Uterus (tissue), 4 donors: ENCODE data around the gene PDCD1. TPM values are rescaled to one million over a fixed set of nuclear protein-coding genes. Genes with fewer than 3 reads are reported as not detected.

ENCODE experiments used
- DNase-seq, 2 donors: peaks; one replicate each; pipeline ENCODE4 v3.0.0-alpha.2; 2019 to 2020
- H3K27ac ChIP-seq, 2 donors: fragments of 200-600 bp; sonication (generic); 1 replicate in 1 of 2; 2 replicates in 1 of 2; pipeline ENCODE4 v1.5.1; 2016 to 2018
- H3K27me3 ChIP-seq, 2 donors: fragments of 200-600 bp; sonication (generic); one replicate each; pipeline ENCODE4 v1.5.1; 2018 to 2019; ENCODE audit warnings: control low read depth in 1 of 2
- H3K36me3 ChIP-seq, 2 donors: fragments of 200-600 bp; sonication (generic); one replicate each; pipeline ENCODE4 v1.5.1; 2019; ENCODE audit warnings: control low read depth in 1 of 2
- H3K4me1 ChIP-seq, 2 donors: fragments of 200-600 bp; sonication (generic); one replicate each; pipeline ENCODE4 v1.5.1; 2018 to 2019; ENCODE audit warnings: control low read depth in 1 of 2
- H3K4me3 ChIP-seq, 2 donors: fragments of 200-600 bp; sonication (generic); 1 replicate in 1 of 2; 2 replicates in 1 of 2; pipeline ENCODE4 v1.5.1; 2018 to 2019; ENCODE audit warnings: mild to moderate bottlenecking in 1 of 2
- H3K9me3 ChIP-seq, 2 donors: fragments of 200-600 bp; sonication (generic); one replicate each; pipeline ENCODE4 v1.5.1; 2019; ENCODE audit warnings: control low read depth in 1 of 2
- CTCF ChIP-seq, 4 experiments: fragments of 200-600 bp in 2 of 4; fragments of 450-650 bp in 2 of 4; sonication (generic) in 2 of 4; IDR thresholded peaks; one replicate each; pipeline ENCODE4 v1.5.1; 2016 to 2019; ENCODE audit warnings: antibody characterized with exemption in 4 of 4, mild to moderate bottlenecking in 2 of 4, moderate library complexity in 1 of 4
- POLR2A ChIP-seq, 2 donors: fragments of 450-650 bp; IDR thresholded peaks; one replicate each; pipeline ENCODE4 v1.6.1; 2016; ENCODE audit warnings: antibody characterized with exemption in 2 of 2, mild to moderate bottlenecking in 1 of 2, moderate library complexity in 1 of 2
- intact Hi-C: fragments of 100-400 bp; cut with DNase I; formaldehyde crosslinking; loops from one replicate; pipeline ENCODE4 v1.15.1; 2023; ENCODE audit warnings: low total_unique reads
- total RNA-seq, 4 donors: library from RNA; depleted of rRNA in 3 of 4; stranded (reverse); fragments of >200 nt in 3 of 4; gene quantifications; one replicate each; pipeline versions ENCODE4 v1.1.0 to v1.2.4, GENCODE V29; 2014 to 2023
- donor health status: DM: yes; HTN: yes; CAD: no.

PDCD1 gene
- total RNA-seq, 4 donors from 2014 or later: 0.21 TPM; not detected in 3

- intact Hi-C loops: no loop called here
- H3K27me3 ChIP-seq: no peaks in the 10 kb centered on the region
- H3K4me1 ChIP-seq: peaks cover 0 to 5% of the 10 kb centered on the region in 2 donors
- no peak overlapping the region for H3K27ac ChIP-seq
- TF ChIP-seq POLR2A (IDR thresholded peaks at IDR 0.05) (no peak), CTCF (IDR thresholded peaks at IDR 0.05) (no peak)
- no peaks in the 10 kb centered on the region for H3K36me3 ChIP-seq
- no peaks in the 10 kb centered on the region for H3K9me3 ChIP-seq
- no peak for DNase-seq
- no peak overlapping the region for H3K4me3 ChIP-seq
Measured at GRCh38 chr2:241842067-241842415, 16.7 kb downstream of the PDCD1 start.

GRCh38 chr2:241841181-241842066 is 17.3 kb downstream of the PDCD1 start:
- H3K9me3 ChIP-seq: no peaks in the 10 kb centered on the region
- no peak overlapping the region for H3K27ac ChIP-seq
- TF ChIP-seq POLR2A (IDR thresholded peaks at IDR 0.05) (no peak), CTCF (IDR thresholded peaks at IDR 0.05) (no peak)
- H3K4me1 ChIP-seq: peaks cover 0 to 5% of the 10 kb centered on the region in 2 donors
- intact Hi-C loops: no loop called here
- H3K36me3 ChIP-seq: no peaks in the 10 kb centered on the region
- no peak overlapping the region for H3K4me3 ChIP-seq
- no peaks in the 10 kb centered on the region for H3K27me3 ChIP-seq
- no peak for DNase-seq

- Histone ChIP-seq H3K27me3 (no peaks in the 10 kb centered on the region), H3K36me3 (no peaks in the 10 kb centered on the region), H3K27ac (no peak overlapping the region), H3K9me3 (no peaks in the 10 kb centered on the region), H3K4me1 (no peaks in the 10 kb centered on the region), H3K4me3 (no peak overlapping the region)
- intact Hi-C loops: no loop called here
- no peak for TF ChIP-seq POLR2A (IDR thresholded peaks at IDR 0.05)
- TF ChIP-seq CTCF (IDR thresholded peaks at IDR 0.05): no peak
- DNase-seq: no peak
Measured at GRCh38 chr2:241837197-241837965, 21.3 kb downstream of the PDCD1 start.

GRCh38 chr2:241836292-241836691 is 22.4 kb downstream of the PDCD1 start:
- intact Hi-C loops: no loop called here
- no peak overlapping the region for H3K27ac ChIP-seq
- no peaks in the 10 kb centered on the region for H3K9me3 ChIP-seq
- H3K27me3 ChIP-seq: no peaks in the 10 kb centered on the region
- no peaks in the 10 kb centered on the region for H3K36me3 ChIP-seq
- TF ChIP-seq CTCF (IDR thresholded peaks at IDR 0.05): no peak
- no peak for TF ChIP-seq POLR2A (IDR thresholded peaks at IDR 0.05)
- DNase-seq: no peak
- H3K4me3 ChIP-seq: no peak overlapping the region
- H3K4me1 ChIP-seq: no peaks in the 10 kb centered on the region

- H3K27me3 ChIP-seq: no peaks in the 10 kb centered on the region
- TF ChIP-seq CTCF (IDR thresholded peaks at IDR 0.05): no peak
- TF ChIP-seq POLR2A (IDR thresholded peaks at IDR 0.05): no peak
- intact Hi-C loops: no loop called here
- no peak for DNase-seq
- H3K4me1 ChIP-seq: no peaks in the 10 kb centered on the region
- H3K4me3 ChIP-seq: no peak overlapping the region
- H3K9me3 ChIP-seq: no peaks in the 10 kb centered on the region
- H3K36me3 ChIP-seq: no peaks in the 10 kb centered on the region
- no peak overlapping the region for H3K27ac ChIP-seq
Measured at GRCh38 chr2:241835611-241836010, 23.1 kb downstream of the PDCD1 start.
